HUES64 (cell line): Measurements from ENCODE around the gene PAMR1.

Experiments
- H3K27ac ChIP-seq: 2 replicates; pipeline ENCODE4 v1.7.0; 2013; ENCODE audit warnings: low read depth, low read length, inconsistent platforms
- H3K27me3 ChIP-seq: 2 replicates; pipeline ENCODE4 v1.6.1; 2013; ENCODE audit warnings: mild to moderate bottlenecking, low read length; ENCODE audit not compliant: insufficient read depth
- H3K36me3 ChIP-seq: 2 replicates; pipeline ENCODE4 v1.6.1; 2013; ENCODE audit warnings: mild to moderate bottlenecking, low read length; ENCODE audit not compliant: insufficient read depth
- H3K4me1 ChIP-seq: 2 replicates; pipeline ENCODE4 v1.6.1; 2013; ENCODE audit warnings: mild to moderate bottlenecking, low read length, moderate library complexity; ENCODE audit not compliant: insufficient read depth
- H3K4me3 ChIP-seq: 2 replicates; pipeline ENCODE4 v1.5.1; 2013; ENCODE audit warnings: mild to moderate bottlenecking, low read length, moderate library complexity
- H3K9ac ChIP-seq: 2 replicates; pipeline ENCODE4 v1.6.1; 2013; ENCODE audit warnings: mild to moderate bottlenecking, low read depth, low read length
- H3K9me3 ChIP-seq: 2 replicates; pipeline ENCODE4 v1.6.1; 2013; ENCODE audit warnings: low read depth, low read length; ENCODE audit not compliant: insufficient read depth
- WGBS: fragments of 150-250, 120-280 bp; methylation state at CpG from one replicate; pipeline ENCODE4 v1.1.7; 2013; ENCODE audit warnings: missing lambda C conversion rate; 5-methylcytosine and 5-hydroxymethylcytosine counted together

The PAMR1 gene

DNA sequence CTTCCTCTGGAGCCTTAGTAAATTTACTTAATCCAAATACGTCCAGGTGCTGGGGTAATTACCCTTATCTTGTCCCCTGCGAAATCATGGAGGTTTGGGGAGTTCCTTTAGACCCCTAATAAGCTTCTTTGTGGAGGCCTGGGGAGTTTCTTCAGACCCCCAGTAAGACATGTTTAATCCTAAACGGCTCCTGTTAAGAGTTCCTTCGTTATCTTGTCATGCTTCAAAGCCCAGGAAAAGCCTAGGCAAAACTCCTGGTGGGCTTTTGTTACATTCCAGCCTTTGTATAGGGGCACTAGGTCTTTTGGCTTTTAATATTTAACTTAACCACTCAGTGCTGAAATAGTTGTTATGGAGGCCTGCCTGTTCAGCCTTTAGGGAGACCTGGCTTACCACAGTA lies 18.1 kb upstream of the PAMR1 start:
- Histone ChIP-seq H3K9ac (no peak overlapping the region), H3K4me3 (no peak overlapping the region)
- WGBS: 18% methylated on average over 4 of the region's 4 CpGs

DNA sequence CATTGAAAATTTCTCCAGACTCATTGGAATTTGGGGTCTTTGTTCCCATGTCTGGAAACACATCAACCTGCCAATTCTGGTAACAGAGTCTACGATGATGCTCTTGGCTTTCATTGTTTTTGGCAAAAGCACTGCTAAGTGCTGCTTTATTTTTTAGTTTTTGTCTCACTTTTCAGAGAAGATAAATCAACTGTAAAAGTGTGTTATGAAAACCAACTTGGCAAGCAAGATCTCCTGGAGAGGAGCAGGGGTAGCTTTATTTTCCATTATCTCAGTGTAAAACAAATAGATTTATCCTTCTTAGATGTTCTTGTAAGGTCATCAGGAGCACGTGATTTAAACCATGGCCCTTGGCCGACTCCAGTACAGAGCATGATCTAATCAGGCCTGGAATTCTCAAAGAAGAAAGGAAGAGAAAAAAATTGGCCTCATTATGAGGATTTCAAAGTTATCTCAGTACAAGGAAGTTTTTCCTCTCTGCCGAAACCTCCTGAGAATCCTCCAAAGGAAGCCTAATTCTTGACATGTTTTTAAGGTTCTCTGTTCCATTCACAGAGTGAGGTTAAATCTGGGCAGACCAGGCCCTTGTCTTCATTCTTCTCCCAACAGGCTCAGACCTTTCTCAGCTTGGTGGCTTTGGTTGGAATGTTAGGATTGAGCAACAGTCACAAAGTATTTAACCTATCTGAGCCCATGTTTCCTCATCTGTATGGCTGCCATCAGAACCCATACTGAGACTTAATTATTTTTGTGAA lies 16.4 kb upstream of the PAMR1 start:
- peaks cover 21% of the 10 kb centered on the region for H3K4me1 ChIP-seq
- WGBS: 94% methylated on average over 4 of the region's 4 CpGs
- H3K36me3 ChIP-seq: no peaks in the 10 kb centered on the region
- no peak overlapping the region for H3K9ac ChIP-seq
- H3K4me3 ChIP-seq: no peak overlapping the region
- H3K27me3 ChIP-seq: no peaks in the 10 kb centered on the region
- no peaks in the 10 kb centered on the region for H3K9me3 ChIP-seq
- no peak overlapping the region for H3K27ac ChIP-seq

More for the DNA sequence above, 18.1 kb upstream of the PAMR1 start:
- H3K27me3 ChIP-seq: no peaks in the 10 kb centered on the region
- H3K36me3 ChIP-seq: no peaks in the 10 kb centered on the region
- no peaks in the 10 kb centered on the region for H3K9me3 ChIP-seq
- peaks cover 30% of the 10 kb centered on the region for H3K4me1 ChIP-seq
- H3K27ac ChIP-seq: peak overlapping the region; percentile 40; the same call in 1 of the 2 replicates

DNA sequence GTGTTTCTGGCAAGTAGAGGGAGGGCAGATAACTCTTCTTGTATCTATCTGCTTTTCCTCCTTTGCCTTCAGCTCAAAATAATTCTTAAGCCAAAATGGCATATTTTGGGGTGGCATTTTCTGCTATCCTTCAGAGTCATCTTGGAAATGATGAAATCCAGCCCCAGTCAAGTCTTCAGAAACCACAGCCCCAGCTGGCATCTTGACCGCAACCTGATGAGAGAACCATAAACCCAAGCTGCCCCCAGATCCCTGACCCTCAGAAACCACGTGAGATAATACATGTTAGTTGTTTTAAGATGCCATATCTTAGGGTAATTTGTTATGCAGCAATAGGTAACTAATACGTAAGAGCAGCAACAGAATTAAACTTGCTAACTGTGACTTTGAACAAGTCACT lies 15.1 kb upstream of the PAMR1 start:
- no peak overlapping the region for H3K27ac ChIP-seq
- peaks cover 15% of the 10 kb centered on the region for H3K4me1 ChIP-seq
- H3K9me3 ChIP-seq: no peaks in the 10 kb centered on the region
- 87% methylated on average over 3 of the region's 3 CpGs for WGBS
- no peaks in the 10 kb centered on the region for H3K36me3 ChIP-seq
- no peak overlapping the region for H3K4me3 ChIP-seq
- H3K27me3 ChIP-seq: no peaks in the 10 kb centered on the region
- no peak overlapping the region for H3K9ac ChIP-seq

DNA sequence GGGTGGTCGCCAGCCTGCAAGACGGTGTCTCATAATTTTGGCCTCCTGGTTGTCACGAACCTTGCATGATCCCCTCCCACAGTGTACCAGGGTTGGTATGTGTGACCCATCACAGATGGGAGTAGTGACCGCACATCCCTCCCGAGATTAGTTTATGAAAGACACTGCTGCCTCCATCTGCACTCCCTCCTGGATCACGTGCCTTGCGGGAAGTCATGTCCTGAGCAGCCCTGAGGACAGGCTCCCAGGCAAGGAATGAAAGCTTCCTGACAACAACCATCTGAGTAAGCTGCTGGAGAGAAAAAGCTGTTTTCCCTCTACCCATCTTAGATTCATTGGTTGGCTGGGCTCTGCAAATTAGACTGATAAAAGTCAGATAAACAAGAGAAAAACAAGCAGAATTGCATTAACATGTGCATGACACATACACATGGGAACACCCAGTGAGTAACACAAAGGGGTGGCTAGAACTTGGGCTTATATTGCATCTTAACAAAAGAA lies 14.4 kb upstream of the PAMR1 start:
- H3K4me1 ChIP-seq: peaks cover 15% of the 10 kb centered on the region
- WGBS: 77% methylated on average over 7 of the region's 7 CpGs
- H3K9ac ChIP-seq: no peak overlapping the region
- no peaks in the 10 kb centered on the region for H3K9me3 ChIP-seq
- H3K4me3 ChIP-seq: no peak overlapping the region
- H3K27me3 ChIP-seq: no peaks in the 10 kb centered on the region
- H3K36me3 ChIP-seq: no peaks in the 10 kb centered on the region
- no peak overlapping the region for H3K27ac ChIP-seq

DNA sequence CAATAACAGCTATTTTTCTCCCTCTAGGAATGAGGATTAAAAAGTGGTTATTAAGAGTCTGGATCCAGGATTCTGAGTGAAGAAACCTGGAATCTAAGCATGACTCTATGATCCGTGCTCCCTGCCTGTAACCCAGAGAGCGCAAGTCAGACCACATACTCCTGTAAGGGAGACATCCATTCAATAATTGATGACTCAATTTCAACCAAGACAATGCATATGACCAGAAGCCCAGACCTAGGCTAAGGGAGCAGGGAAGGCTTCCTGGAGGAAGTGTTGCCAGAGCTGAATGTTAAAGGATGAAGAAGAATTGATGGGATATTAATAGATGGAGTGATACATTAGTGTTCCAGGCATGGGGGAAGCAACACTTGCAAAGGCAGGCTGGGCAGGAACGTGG lies 13.8 kb upstream of the PAMR1 start:
- no peaks in the 10 kb centered on the region for H3K9me3 ChIP-seq
- peaks cover 15% of the 10 kb centered on the region for H3K4me1 ChIP-seq
- WGBS: 81% methylated on average over 3 of the region's 3 CpGs
- no peaks in the 10 kb centered on the region for H3K36me3 ChIP-seq
- H3K9ac ChIP-seq: no peak overlapping the region
- no peak overlapping the region for H3K4me3 ChIP-seq
- no peak overlapping the region for H3K27ac ChIP-seq
- no peaks in the 10 kb centered on the region for H3K27me3 ChIP-seq

DNA sequence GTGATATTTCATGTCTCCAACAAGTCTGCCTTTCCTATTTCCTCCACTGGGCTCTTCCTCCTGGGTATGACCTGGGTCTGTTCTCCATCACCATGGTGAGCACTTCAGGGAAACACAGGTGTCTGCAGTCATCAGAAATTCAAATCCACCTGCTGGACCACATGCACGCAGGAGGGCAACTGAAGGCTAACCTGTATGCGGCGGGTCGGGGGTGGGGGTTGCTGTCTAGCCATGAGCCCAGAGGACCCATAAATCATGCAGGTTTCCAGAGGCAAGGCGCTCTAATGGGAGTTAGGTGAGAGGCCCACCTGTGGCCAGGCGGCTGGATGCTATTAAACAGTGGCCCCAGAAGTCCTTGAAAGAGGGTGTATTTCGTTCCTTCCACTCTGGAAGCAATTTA lies 11.1 kb upstream of the PAMR1 start:
- Histone ChIP-seq H3K27ac (no peak overlapping the region), H3K4me1 (peaks cover 8% of the 10 kb centered on the region), H3K36me3 (no peaks in the 10 kb centered on the region), H3K9ac (no peak overlapping the region), H3K4me3 (no peak overlapping the region), H3K9me3 (no peaks in the 10 kb centered on the region), H3K27me3 (no peaks in the 10 kb centered on the region)
- 93% methylated on average over 7 of the region's 7 CpGs for WGBS

DNA sequence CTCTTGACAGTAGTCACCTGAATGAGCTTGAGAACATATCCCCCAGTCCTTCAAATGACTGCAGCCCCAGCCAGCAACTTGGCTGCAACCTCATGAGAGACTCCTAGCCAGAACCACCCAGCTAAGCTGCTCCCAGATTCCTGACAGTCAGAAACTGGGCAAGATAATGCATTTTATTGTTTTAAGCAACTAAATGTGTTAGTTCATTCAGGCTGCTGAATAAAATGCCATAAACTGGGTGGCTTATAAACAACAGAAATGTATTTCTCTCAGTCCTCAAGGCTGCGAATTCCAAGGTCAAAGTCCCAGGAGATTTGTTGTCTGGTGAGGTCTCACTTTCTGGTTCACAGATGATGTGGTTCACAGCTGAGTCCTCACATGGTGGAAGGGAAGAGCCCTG lies 5.8 kb upstream of the PAMR1 start:
- no peak overlapping the region for H3K27ac ChIP-seq
- H3K27me3 ChIP-seq: peaks cover 11% of the 10 kb centered on the region
- H3K4me3 ChIP-seq: no peak overlapping the region
- no peak overlapping the region for H3K9ac ChIP-seq
- no peaks in the 10 kb centered on the region for H3K36me3 ChIP-seq
- H3K9me3 ChIP-seq: no peaks in the 10 kb centered on the region
- WGBS: 100% methylated on average over 1 of the region's 1 CpG
- H3K4me1 ChIP-seq: no peaks in the 10 kb centered on the region

DNA sequence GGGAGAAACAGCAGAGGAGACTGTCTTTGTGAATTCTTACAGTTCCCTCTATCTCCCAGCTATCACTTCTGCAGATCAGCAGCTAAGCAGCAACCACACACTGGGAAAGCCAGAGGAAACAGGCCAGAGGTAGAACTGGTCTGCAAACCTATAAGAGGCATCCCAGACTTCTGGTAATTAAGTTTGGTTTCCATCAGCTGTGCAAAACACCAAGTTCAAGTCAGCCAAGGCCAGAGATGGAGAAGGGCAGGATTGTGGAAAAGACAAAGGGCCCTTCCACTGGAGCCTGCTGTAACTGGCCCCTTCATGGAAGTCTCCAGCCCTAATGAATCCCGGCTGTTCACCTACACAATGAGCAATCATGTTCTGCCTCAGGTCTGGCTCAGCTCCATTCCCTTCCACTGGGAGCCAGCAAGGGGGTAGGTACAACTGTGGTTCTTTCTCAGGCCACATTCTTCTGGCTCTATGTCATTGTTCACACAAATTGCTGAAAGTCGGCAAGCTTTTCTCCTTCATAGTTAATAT lies 4.6 kb upstream of the PAMR1 start:
- H3K4me3 ChIP-seq: no peak overlapping the region
- H3K27ac ChIP-seq: no peak overlapping the region
- peaks cover 3% of the 10 kb centered on the region; the same call in 1 of the 2 replicates for H3K4me1 ChIP-seq
- H3K36me3 ChIP-seq: no peaks in the 10 kb centered on the region
- no peaks in the 10 kb centered on the region for H3K9me3 ChIP-seq
- no peak overlapping the region for H3K9ac ChIP-seq
- 83% methylated on average over 2 of the region's 2 CpGs for WGBS
- peaks cover 23% of the 10 kb centered on the region for H3K27me3 ChIP-seq

DNA sequence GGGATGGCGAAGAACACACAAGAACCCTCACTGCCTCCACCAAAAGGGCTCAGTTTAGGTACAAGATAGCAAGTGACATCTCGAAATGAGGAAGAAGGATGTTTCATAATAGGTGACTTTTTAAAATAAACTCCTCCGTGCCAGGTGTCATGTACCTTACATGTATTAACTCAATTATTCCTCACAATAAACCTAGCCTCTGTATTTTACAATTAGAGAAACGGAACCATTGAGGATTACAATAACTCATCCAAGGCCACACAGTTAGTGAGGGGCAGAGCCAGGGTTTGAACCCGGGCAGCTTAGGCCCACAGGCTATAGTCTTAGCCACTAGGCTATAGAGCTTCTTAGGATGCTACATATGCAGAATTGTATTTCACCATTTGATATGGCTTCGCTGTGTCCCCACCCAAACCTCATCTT lies 965 bp upstream of the PAMR1 start:
- 57% methylated on average over 5 of the region's 6 CpGs for WGBS
- Histone ChIP-seq H3K4me3 (peak overlapping the region; percentile 63), H3K9me3 (no peaks in the 10 kb centered on the region), H3K36me3 (no peaks in the 10 kb centered on the region), H3K4me1 (peaks cover 14% of the 10 kb centered on the region; the same call in 1 of the 2 replicates), H3K9ac (no peak overlapping the region), H3K27ac (no peak overlapping the region), H3K27me3 (peaks cover 35% of the 10 kb centered on the region)

DNA sequence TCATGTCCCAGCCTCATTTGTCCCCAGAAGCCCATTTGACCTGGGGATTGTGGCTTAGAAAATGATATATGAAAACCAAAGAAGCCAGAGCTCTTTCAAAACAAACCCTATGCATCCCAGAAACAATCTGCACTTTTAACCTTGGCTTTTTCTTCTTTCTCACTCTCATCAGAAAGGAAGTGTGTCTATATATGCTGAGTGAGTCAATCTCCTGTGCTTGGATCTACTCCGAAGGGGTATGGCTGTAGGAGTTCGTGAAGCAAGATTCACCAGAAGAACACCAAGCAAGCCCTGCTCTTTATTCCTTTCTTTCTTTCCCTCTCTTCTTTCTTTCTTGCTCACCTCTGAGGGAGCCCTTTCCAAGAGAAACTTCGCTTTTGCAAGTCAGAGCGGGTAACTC lies 636 bp downstream of the PAMR1 start:
- H3K36me3 ChIP-seq: no peaks in the 10 kb centered on the region
- WGBS: 60% methylated on average over 4 of the region's 4 CpGs
- H3K4me3 ChIP-seq: peak overlapping the region; percentile 63
- H3K9me3 ChIP-seq: no peaks in the 10 kb centered on the region
- peak overlapping the region; percentile 33; the same call in 1 of the 2 replicates for H3K9ac ChIP-seq
- H3K27ac ChIP-seq: no peak overlapping the region
- peaks cover 35% of the 10 kb centered on the region for H3K27me3 ChIP-seq
- peaks cover 23% of the 10 kb centered on the region; the same call in 1 of the 2 replicates for H3K4me1 ChIP-seq

DNA sequence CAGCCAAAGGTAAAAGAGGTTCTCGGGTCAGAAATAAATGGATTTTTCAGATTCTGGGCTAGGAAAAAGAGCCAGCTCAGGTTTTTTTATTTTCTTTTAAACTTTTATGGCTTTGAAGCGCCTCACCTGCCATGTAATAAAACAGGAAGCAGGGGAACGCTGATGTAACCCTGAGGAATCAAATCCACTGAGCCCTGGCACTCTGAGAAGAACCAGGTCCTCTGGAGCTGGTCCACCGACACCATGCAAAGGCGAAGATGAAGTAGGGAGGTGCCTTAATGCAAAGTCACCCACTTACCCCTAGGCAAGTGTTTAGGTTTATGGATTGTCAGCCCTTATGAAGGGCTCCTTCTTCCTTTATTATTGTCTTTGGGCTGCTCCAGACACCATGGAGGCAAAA lies 1.6 kb downstream of the PAMR1 start:
- peaks cover 35% of the 10 kb centered on the region for H3K27me3 ChIP-seq
- H3K4me3 ChIP-seq: peak overlapping the region; percentile 63; the same call in 1 of the 2 replicates
- peaks cover 23% of the 10 kb centered on the region; the same call in 1 of the 2 replicates for H3K4me1 ChIP-seq

More for the DNA sequence above, 1.6 kb downstream of the PAMR1 start:
- H3K9me3 ChIP-seq: no peaks in the 10 kb centered on the region
- H3K36me3 ChIP-seq: no peaks in the 10 kb centered on the region
- no peak overlapping the region for H3K9ac ChIP-seq
- 93% methylated on average over 5 of the region's 5 CpGs for WGBS
- H3K27ac ChIP-seq: no peak overlapping the region
